IMR-90 (cell line): ENCODE results near the gene MICAL2. TPM values are rescaled to one million over a fixed set of nuclear protein-coding genes. Genes with fewer than 3 reads are reported as not detected.

Source experiments
- ATAC-seq: fragments of 200-7000 bp; cut with Tn5 transposase; 2 replicates; pipeline ENCODE4 v1.9.1; 2020; ENCODE audit warnings: low read depth, mild to moderate bottlenecking, moderate library complexity
- BruUV-seq: library from RNA; stranded (reverse); fragments of 400-500 nt; replicated peaks from 2 replicates; lab custom pipeline; 2021; lab: Mats Ljungman, UMichigan
- CTCF ChIA-PET: fragments of 300-600 bp; formaldehyde crosslinking; extraction: SDS; loops from one replicate; lab custom pipeline; 2021; ENCODE audit warnings: antibody characterized with exemption; lab: Yijun Ruan, JAX
- POLR2A ChIA-PET: fragments of 300-600 bp; sonication (Branson Sonifier 250); formaldehyde crosslinking; loops from one replicate; lab custom pipeline; 2022; ENCODE audit warnings: antibody characterized with exemption; ENCODE audit not compliant: unreplicated experiment; lab: Charles Lee
- DNase-seq: peaks from one replicate; pipeline ENCODE4 v3.0.0; 2013
- H2AFZ ChIP-seq: replicated peaks from 2 replicates; pipeline ENCODE3; 2013; ENCODE audit warnings: low read length, mild to moderate bottlenecking; ENCODE audit not compliant: poor library complexity
- H2AK5ac ChIP-seq: 2 replicates; pipeline ENCODE4 v1.6.1; 2013; ENCODE audit warnings: low read depth, low read length, inconsistent platforms
- H2AK9ac ChIP-seq: replicated peaks from 2 replicates; pipeline ENCODE3; 2013; ENCODE audit warnings: mild to moderate bottlenecking, low read depth, low read length, moderate library complexity; ENCODE audit not compliant: poor library complexity
- H2BK120ac ChIP-seq: 2 replicates; pipeline ENCODE4 v1.6.1; 2013; ENCODE audit warnings: low read depth, low read length, inconsistent platforms
- H2BK15ac ChIP-seq: 3 replicates; pipeline ENCODE4 v1.6.1; 2013; ENCODE audit warnings: low read depth, low read length, inconsistent platforms
- H2BK20ac ChIP-seq: 2 replicates; pipeline ENCODE4 v1.6.1; 2013; ENCODE audit warnings: low read depth, mild to moderate bottlenecking, inconsistent platforms, low read length, moderate library complexity
- H2BK5ac ChIP-seq: 2 replicates; pipeline ENCODE4 v1.6.1; 2013; ENCODE audit warnings: mild to moderate bottlenecking, low read depth, low read length, inconsistent platforms; ENCODE audit not compliant: poor library complexity, severe bottlenecking
- H3K14ac ChIP-seq: replicated peaks from 2 replicates; pipeline ENCODE4 v1.6.1; 2013; ENCODE audit warnings: low read depth, low read length, inconsistent platforms
- H3K18ac ChIP-seq: 2 replicates; pipeline ENCODE4 v1.6.1; 2013; ENCODE audit warnings: low read depth, low read length, control low read depth
- H3K23ac ChIP-seq: 2 replicates; pipeline ENCODE4 v1.6.1; 2013; ENCODE audit warnings: low read depth, low read length, inconsistent platforms
- H3K27ac ChIP-seq: 2 replicates; pipeline ENCODE4 v1.5.1; 2013; ENCODE audit warnings: mild to moderate bottlenecking, control low read depth, low read length; ENCODE audit not compliant: insufficient read depth
- H3K27me3 ChIP-seq: 2 replicates; pipeline ENCODE4 v1.6.1; 2013; ENCODE audit warnings: low read length; ENCODE audit not compliant: control insufficient read depth, insufficient read depth
- H3K36me3 ChIP-seq: 2 replicates; pipeline ENCODE4 v1.6.1; 2013; ENCODE audit warnings: low read length, mixed read lengths; ENCODE audit not compliant: control insufficient read depth, insufficient read depth
- H3K4ac ChIP-seq: 2 replicates; pipeline ENCODE4 v1.6.1; 2013; ENCODE audit warnings: low read depth, low read length, inconsistent platforms
- H3K4me1 ChIP-seq: 2 replicates; pipeline ENCODE4 v1.6.1; 2013; ENCODE audit warnings: low read length, mixed read lengths; ENCODE audit not compliant: control insufficient read depth, insufficient read depth
- H3K4me2 ChIP-seq: 2 replicates; pipeline ENCODE4 v1.6.1; 2013; ENCODE audit warnings: low read depth, mild to moderate bottlenecking, control low read depth, low read length, moderate library complexity
- H3K4me3 ChIP-seq: 2 replicates; pipeline ENCODE4 v1.5.1; 2013; ENCODE audit warnings: low read depth, mild to moderate bottlenecking, control low read depth, low read length, moderate library complexity; ENCODE audit not compliant: insufficient read depth
- H3K56ac ChIP-seq: 2 replicates; pipeline ENCODE4 v1.6.1; 2013; ENCODE audit warnings: low read length, inconsistent platforms; ENCODE audit not compliant: insufficient read depth; ENCODE audit errors: extremely low read depth
- H3K79me1 ChIP-seq, 2 experiments: 2 replicates each; pipeline ENCODE4 v1.6.1; 2013; ENCODE audit warnings: low read length in 2 of 2, inconsistent platforms in 1 of 2, low read depth in 1 of 2
- H3K9ac ChIP-seq: 2 replicates; pipeline ENCODE4 v1.6.1; 2013; ENCODE audit warnings: low read depth, low read length, control low read depth
- H3K9me1 ChIP-seq: 2 replicates; pipeline ENCODE4 v1.6.1; 2013; ENCODE audit warnings: low read length, inconsistent platforms; ENCODE audit not compliant: insufficient read depth
- H3K9me3 ChIP-seq: 2 replicates; pipeline ENCODE4 v1.6.1; 2013; ENCODE audit warnings: low read length; ENCODE audit not compliant: control insufficient read depth, insufficient read depth
- H4K20me1 ChIP-seq: 2 replicates; pipeline ENCODE4 v1.6.1; 2013; ENCODE audit warnings: low read length, inconsistent platforms; ENCODE audit not compliant: insufficient read depth
- H4K5ac ChIP-seq: 2 replicates; pipeline ENCODE4 v1.6.1; 2013; ENCODE audit warnings: mild to moderate bottlenecking, low read depth, low read length, control low read depth
- H4K8ac ChIP-seq, 2 experiments: 2 replicates each; pipeline ENCODE4 v1.6.1; 2013; ENCODE audit warnings: low read depth in 2 of 2, low read length in 2 of 2, control low read depth in 1 of 2, inconsistent platforms in 1 of 2
- H4K91ac ChIP-seq: 2 replicates; pipeline ENCODE4 v1.6.1; 2013; ENCODE audit warnings: low read depth, low read length, inconsistent platforms; ENCODE audit not compliant: insufficient read depth
- BHLHE40 ChIP-seq: fragments of 150-350 bp; IDR thresholded peaks from 2 replicates; pipeline ENCODE4 v1.6.1; 2016; ENCODE audit warnings: mild to moderate bottlenecking, low read depth, low read length
- CEBPB ChIP-seq: IDR thresholded peaks from 2 replicates; pipeline ENCODE4 v1.6.1; 2012; ENCODE audit warnings: low read depth, low read length, improper control_type of control experiment
- CHD1 ChIP-seq: IDR thresholded peaks from 2 replicates; pipeline ENCODE4 v1.6.1; 2012; ENCODE audit warnings: low read depth, low read length, improper control_type of control experiment
- FOS ChIP-seq: fragments of 150-350 bp; IDR thresholded peaks from 2 replicates; pipeline ENCODE4 v1.6.1; 2016; ENCODE audit warnings: low read depth, low read length
- MAFK ChIP-seq: IDR thresholded peaks from 2 replicates; pipeline ENCODE4 v1.6.1; 2012; ENCODE audit warnings: low read depth, low read length, improper control_type of control experiment
- MAZ ChIP-seq: IDR thresholded peaks from 2 replicates; pipeline ENCODE4 v1.6.1; 2012; ENCODE audit warnings: low read depth, mild to moderate bottlenecking, low read length, improper control_type of control experiment, moderate library complexity, borderline replicate concordance
- MXI1 ChIP-seq: IDR thresholded peaks from 2 replicates; pipeline ENCODE4 v1.6.1; 2012; ENCODE audit warnings: low read depth, mild to moderate bottlenecking, low read length, moderate library complexity, borderline replicate concordance
- NFE2L2 ChIP-seq: fragments of 150-350 bp; IDR thresholded peaks from 2 replicates; pipeline ENCODE4 v1.6.1; 2016; ENCODE audit warnings: low read depth, mild to moderate bottlenecking, low read length
- POLR2A ChIP-seq: IDR thresholded peaks from 2 replicates; pipeline ENCODE4 v1.6.1; 2012; ENCODE audit warnings: mild to moderate bottlenecking, low read depth, low read length
- RAD21 ChIP-seq: IDR thresholded peaks from 2 replicates; pipeline ENCODE4 v1.6.1; 2012; ENCODE audit warnings: low read length, improper control_type of control experiment
- RCOR1 ChIP-seq: IDR thresholded peaks from 2 replicates; pipeline ENCODE4 v1.6.1; 2012; ENCODE audit warnings: mild to moderate bottlenecking, low read length, improper control_type of control experiment; ENCODE audit not compliant: insufficient replicate concordance
- RFX5 ChIP-seq: IDR thresholded peaks from 2 replicates; pipeline ENCODE4 v1.8.0; 2012; ENCODE audit warnings: low read depth, mild to moderate bottlenecking, low read length, moderate library complexity
- SMC3 ChIP-seq: fragments of 150-350 bp; IDR thresholded peaks from 2 replicates; pipeline ENCODE4 v1.6.1; 2016; ENCODE audit warnings: low read depth, mild to moderate bottlenecking, antibody characterized with exemption, low read length, moderate library complexity
- USF2 ChIP-seq: fragments of 150-350 bp; IDR thresholded peaks from 2 replicates; pipeline ENCODE4 v1.6.1; 2017; ENCODE audit warnings: mild to moderate bottlenecking, antibody characterized with exemption, low read length, low read depth
- WGBS, 2 experiments: methylation state at CpG; one replicate each; pipeline versions ENCODE4 v1.1.5 to v1.1.7; 2013; ENCODE audit warnings: missing lambda C conversion rate in 2 of 2; ENCODE audit not compliant: insufficient read length in 1 of 2; ENCODE audit errors: extremely low coverage in 2 of 2; 5-methylcytosine and 5-hydroxymethylcytosine counted together
- dilution Hi-C: fragments of 300-500 bp; cut with HindIII; formaldehyde crosslinking; loops from one replicate; pipeline ENCODE4 v1.14.3; 2018; ENCODE audit warnings: low sequenced_read_pairs; ENCODE audit not compliant: unreplicated experiment
- in situ Hi-C: fragments of 300-500 bp; cut with MboI; formaldehyde crosslinking; loops from 3 replicates; pipeline ENCODE4 v1.14.3; 2019; ENCODE audit warnings: low sequenced_read_pairs, inconsistent platforms, mixed read lengths
- intact Hi-C: fragments of 100-400 bp; cut with micrococcal nuclease; formaldehyde crosslinking; loops from 2 replicates; pipeline ENCODE4 v1.10.0; 2022
- polyA plus RNA-seq, 3 experiments: library from polyadenylated mRNA; depleted of rRNA; stranded (reverse); fragments of >200 nt; gene quantifications; 2 replicates each; pipeline ENCODE4 v1.2.3, GENCODE V29; 2012; ENCODE audit warnings: low replicate concordance in 1 of 3
- total RNA-seq: library from RNA; depleted of rRNA; stranded (reverse); fragments of >200 nt; gene quantifications from 2 replicates; pipeline ENCODE4 v1.2.3, GENCODE V29; 2012
- TF ChIP-seq, protein P1 (sequence below): fragments of 150-350 bp; IDR thresholded peaks from 2 replicates; pipeline ENCODE4 v1.6.1; 2016; ENCODE audit warnings: low read depth, mild to moderate bottlenecking, low read length, moderate library complexity, borderline replicate concordance
- TF ChIP-seq, protein P2 (sequence below): conservative IDR thresholded peaks from 2 replicates; pipeline ENCODE4 v1.5.1; 2012; ENCODE audit warnings: mild to moderate bottlenecking, low read depth, low read length, improper control_type of control experiment

Gene MICAL2
- total and polyA plus RNA-seq, 2 of the 4 experiments (the other 2 are of a cell fraction) = 170 to 336 TPM

DNA sequence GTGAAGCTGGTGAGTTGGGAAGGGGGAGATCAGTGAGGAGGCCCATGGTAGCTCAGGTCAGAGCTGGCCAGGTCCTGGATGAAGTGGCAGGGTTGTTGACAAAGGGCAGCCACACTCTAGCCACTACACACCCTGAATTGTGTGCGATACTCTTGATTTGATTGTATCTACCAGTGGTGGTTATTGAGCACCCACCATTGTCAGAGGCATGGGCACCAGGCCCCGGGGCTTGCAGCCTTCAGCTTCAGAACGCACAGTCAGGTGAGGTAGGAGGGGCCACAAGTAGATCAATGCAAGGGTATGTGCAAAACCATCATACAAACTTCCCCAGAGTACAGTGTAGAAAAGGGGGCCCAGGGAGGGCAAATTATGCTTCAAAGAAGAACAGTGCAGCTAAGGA is 38.1 kb downstream of the MICAL2 start:
- Histone ChIP-seq H3K4ac (peak overlapping the region; percentile 67; the same call in 1 of the 2 replicates), H3K36me3 (peaks cover 7% of the 10 kb centered on the region; the same call in 1 of the 2 replicates), H3K9ac (no peak overlapping the region), H3K79me1 (peaks cover 48 to 85% of the 10 kb centered on the region in 2 experiments), H4K8ac (peak overlapping the region in 1 of 2 experiments; percentile 46; a peak in 2 of 4 replicates), H2BK15ac (peak overlapping the region; percentile 9; the same call in 1 of the 3 replicates), H3K56ac (no peak overlapping the region), H3K27ac (no peak overlapping the region), H2BK5ac (peak overlapping the region; percentile 18), H2BK20ac (no peak overlapping the region), H3K4me2 (no peak overlapping the region), H2AK9ac (no peak overlapping the region), H3K4me1 (peaks cover 36% of the 10 kb centered on the region), H3K14ac (peak overlapping the region; percentile 76), H3K27me3 (no peaks in the 10 kb centered on the region), H4K5ac (no peak overlapping the region), H3K9me3 (no peaks in the 10 kb centered on the region), H2AFZ (no peak overlapping the region), H2AK5ac (peak overlapping the region; percentile 75), H3K9me1 (peaks cover 54% of the 10 kb centered on the region), H3K18ac (no peak overlapping the region), H2BK120ac (peak overlapping the region; percentile 70), H3K23ac (peak overlapping the region; percentile 35; the same call in 1 of the 2 replicates), H3K4me3 (no peak overlapping the region), H4K91ac (no peak overlapping the region), H4K20me1 (peaks cover 54% of the 10 kb centered on the region)
- POLR2A ChIA-PET = no interaction called here
- DNase-seq = no peak
- ATAC-seq = no peak
- TF ChIP-seq, protein P1, sequence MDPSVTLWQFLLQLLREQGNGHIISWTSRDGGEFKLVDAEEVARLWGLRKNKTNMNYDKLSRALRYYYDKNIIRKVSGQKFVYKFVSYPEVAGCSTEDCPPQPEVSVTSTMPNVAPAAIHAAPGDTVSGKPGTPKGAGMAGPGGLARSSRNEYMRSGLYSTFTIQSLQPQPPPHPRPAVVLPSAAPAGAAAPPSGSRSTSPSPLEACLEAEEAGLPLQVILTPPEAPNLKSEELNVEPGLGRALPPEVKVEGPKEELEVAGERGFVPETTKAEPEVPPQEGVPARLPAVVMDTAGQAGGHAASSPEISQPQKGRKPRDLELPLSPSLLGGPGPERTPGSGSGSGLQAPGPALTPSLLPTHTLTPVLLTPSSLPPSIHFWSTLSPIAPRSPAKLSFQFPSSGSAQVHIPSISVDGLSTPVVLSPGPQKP = no peak
- TF ChIP-seq SMC3 (no peak), BHLHE40 (no peak), MXI1 (no peak), RFX5 (no peak), CHD1 (no peak), MAZ (no peak), MAFK (no peak), POLR2A (no peak), FOS (no peak), USF2 (no peak), CEBPB (no peak), RAD21 (no peak), RCOR1 (no peak), NFE2L2 (no peak)
- TF ChIP-seq, protein P2, sequence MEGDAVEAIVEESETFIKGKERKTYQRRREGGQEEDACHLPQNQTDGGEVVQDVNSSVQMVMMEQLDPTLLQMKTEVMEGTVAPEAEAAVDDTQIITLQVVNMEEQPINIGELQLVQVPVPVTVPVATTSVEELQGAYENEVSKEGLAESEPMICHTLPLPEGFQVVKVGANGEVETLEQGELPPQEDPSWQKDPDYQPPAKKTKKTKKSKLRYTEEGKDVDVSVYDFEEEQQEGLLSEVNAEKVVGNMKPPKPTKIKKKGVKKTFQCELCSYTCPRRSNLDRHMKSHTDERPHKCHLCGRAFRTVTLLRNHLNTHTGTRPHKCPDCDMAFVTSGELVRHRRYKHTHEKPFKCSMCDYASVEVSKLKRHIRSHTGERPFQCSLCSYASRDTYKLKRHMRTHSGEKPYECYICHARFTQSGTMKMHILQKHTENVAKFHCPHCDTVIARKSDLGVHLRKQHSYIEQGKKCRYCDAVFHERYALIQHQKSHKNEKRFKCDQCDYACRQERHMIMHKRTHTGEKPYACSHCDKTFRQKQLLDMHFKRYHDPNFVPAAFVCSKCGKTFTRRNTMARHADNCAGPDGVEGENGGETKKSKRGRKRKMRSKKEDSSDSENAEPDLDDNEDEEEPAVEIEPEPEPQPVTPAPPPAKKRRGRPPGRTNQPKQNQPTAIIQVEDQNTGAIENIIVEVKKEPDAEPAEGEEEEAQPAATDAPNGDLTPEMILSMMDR = no peak
- intact Hi-C loops (no loop called here), dilution Hi-C loops (no loop called here), in situ Hi-C loops (no loop called here)
- no CpG with 5 or more reads among the region's 3 CpGs for WGBS, 2 experiments
- CTCF ChIA-PET = no interaction called here
- BruUV-seq = no TSS peak
